GM23248 (cell line): Measurements from ENCODE around the gene ALOX5.
"Not testable (repeated sequence)": the region's sequence is repeated elsewhere in the genome, so short reads cannot be mapped to it uniquely, and the experiment has no call there.

ENCODE experiments used
- EZH2 ChIP-seq: fragments of 200-600 bp; sonication (generic); IDR thresholded peaks from 2 replicates; pipeline ENCODE4 v1.6.1; 2018; ENCODE audit warnings: antibody characterized with exemption, mild to moderate bottlenecking; ENCODE audit not compliant: insufficient read depth, poor library complexity, severe bottlenecking
- EZH2phosphoT487 ChIP-seq: fragments of 200-600 bp; sonication (generic); IDR thresholded peaks from 2 replicates; pipeline ENCODE4 v1.6.1; 2018; ENCODE audit warnings: antibody characterized with exemption, moderate library complexity, mild to moderate bottlenecking, low read depth; ENCODE audit not compliant: insufficient read depth

- not testable (repeated sequence) for TF ChIP-seq EZH2phosphoT487, EZH2
These were observed 27.2 kb upstream of the ALOX5 start for GRCh38 chr10:45346652-45347335.
